ENCODE data around the gene GARIN3.

GARIN3 gene

DNA sequence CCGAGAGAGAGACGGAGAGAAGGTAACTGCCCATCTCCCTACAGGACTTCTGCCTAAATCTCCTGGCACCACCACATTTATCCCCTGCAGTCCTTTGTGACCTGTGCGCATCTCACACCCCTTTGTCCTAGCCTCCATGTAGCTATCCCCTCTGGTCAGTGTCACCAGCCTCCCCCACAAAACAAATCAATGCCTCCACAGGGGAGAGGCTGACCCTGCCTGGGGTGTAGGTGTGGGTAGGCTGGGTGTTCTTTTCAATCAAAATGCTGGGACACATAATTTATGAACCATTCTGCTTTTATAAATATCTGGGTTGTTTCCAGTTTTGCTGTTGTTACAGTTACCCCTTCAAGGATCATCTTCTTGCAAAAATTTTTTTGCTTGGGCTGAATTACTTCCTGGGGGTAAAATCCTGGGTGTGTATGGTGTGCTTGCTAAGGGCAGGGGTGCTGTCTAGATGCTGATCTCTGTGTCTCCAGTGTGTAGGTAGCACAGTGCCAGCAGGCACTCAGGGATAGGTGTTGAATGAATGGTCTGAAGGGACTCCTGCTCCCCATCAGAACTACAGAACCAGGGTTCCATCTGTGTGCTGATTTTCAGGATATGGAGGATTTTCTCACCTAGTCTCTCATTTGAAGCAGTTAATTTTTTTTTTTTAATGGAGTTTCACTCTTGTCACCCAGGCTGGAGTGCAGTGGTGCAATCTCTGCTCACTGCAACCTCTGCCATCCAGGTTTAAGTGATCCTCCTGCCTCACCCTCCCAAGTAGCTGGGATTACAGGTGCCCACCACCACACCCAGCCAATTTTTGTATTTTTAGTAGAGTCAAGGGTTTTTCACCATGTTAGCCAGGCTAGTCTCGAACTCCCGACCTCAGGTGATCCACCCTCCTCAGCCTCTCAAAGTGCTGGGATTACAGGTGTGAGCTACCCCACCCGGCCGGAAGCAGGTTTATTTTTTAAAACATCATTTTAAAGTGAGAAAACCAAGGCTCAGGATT, at the start of gene GARIN3:
Gene GARIN3, minus strand, starts transcription at position 51 of the 1,000 bp plus-strand sequence. CDS start 96 bp downstream, outside the sequence.
- in situ Hi-C loops (cut with HindIII; ENCODE audit: low sequenced_read_pairs): no loop called here

DNA sequence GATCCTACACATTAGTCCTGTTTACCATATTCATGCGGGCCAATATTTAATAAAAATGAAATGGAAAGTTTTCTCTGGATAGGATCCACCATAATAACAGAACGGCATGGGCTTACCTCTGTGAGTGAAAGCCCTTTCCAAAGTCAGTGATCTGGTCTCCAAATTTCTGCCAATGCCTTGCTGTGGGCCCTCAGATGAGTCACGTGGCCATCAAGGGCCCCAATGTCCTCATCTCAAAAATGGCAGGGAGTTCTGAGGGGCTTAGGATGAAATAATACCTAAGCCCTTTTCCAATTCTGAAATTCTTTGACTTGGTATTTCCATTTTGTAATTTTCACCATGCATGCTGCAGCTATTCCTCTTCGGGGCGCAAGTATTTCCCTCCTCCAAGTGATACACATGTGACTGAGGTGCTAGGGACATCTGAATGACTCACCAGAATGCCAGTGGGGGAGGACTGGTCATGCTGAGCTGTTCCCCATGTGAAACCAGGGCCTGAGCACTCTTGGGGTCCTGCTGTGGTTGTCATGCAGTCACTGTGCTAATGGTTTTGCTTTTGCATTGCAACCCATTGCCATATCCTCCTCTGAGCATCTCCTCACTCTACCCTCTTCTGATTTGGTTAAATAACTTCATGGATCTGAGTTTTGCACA, 49.6 kb upstream of the GARIN3 start:
- in situ Hi-C loops (cut with HindIII; ENCODE audit: low sequenced_read_pairs): loop anchor here (25.0 kb wide), 1 partner anchor 103 kb away; the partner anchor contains the start of gene HAVCR2

DNA sequence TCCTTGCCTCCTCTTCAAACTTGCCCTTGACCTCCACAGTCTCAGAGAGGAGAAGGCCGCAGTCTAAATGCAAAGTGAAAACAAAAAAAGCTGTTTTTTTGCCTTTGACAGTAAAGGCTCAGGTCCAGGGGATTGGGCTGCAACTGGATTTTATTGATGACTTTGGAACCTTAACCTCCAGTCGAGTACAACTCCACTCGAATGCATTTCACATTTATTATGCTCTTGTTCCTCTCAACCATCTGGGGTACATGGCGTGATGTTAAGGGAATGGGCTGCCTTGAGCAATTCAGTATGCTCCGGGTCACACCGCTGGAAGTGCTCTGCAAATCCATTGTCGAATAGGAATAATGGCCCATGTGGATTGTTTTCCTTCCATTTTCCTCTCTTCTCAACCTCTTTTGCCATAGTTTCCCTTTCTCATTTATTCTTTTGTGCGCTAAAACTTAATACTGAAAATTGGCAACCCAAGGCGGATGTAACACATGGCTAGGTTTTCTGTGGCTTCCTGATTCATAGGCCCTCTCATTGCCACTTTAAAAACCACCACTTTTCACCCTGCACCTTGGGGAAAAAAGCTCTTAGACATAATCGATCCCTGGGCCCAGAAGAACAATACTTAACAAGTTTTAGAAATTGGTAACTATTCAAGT, 48.9 kb upstream of the GARIN3 start:
- in situ Hi-C loops (cut with HindIII; ENCODE audit: low sequenced_read_pairs): loop anchor here (25.0 kb wide), 1 partner anchor 103 kb away; the partner anchor contains the start of gene HAVCR2

DNA sequence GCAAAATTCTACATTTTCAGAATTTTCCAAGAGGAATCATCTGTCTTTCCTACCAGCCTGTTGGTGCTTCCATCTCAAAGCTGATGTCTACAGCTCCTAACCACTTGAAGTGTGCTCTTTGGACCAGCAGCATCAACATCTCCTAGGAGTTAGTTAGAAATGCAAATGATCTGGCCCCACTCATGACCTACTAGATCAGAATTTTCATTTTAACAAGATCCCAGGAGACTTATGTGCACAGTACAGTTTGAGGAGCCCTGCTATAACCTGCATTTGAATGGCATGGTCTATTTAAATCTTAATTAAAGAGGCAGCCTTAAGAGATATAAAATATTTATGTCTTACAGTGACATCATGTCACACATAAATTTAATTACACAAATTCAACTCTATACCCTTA, 48.4 kb upstream of the GARIN3 start:
- in situ Hi-C loops (cut with HindIII; ENCODE audit: low sequenced_read_pairs): loop anchor here (25.0 kb wide), 1 partner anchor 102 kb away; the partner anchor contains the start of gene HAVCR2

DNA sequence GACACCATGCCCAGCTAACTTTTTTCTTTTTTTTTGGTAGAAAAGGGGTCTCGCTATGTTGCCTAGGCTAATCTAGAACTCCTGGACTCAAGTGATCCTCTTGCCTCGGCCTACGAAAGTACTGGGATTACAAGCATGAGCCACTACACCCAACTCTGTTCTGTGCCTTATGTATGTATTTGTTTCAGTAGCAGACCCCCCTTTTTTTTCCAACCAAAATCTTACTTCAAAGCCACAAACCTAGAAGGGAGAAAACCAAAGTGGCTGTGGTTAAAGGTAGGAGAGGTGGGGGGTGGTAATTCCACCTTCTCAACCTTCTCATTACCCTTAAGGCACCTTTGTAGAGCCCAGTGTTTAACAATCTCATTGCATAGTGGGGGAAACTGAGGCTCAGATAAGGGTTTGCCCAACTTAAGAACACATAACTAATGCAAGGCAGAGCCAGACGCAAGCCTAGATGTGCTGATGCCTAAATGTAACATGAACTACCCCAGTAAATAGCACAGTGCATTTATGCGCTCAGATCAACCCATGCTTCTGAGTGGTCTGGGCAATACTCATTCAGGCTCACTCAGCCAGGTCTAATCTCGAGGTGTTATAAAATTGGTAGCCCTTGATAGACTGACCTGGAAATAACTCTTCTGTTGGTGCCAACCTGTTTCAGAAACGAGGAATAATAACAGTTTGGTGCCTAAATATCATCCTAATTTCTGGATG, 47.6 kb upstream of the GARIN3 start:
- in situ Hi-C loops (cut with HindIII; ENCODE audit: low sequenced_read_pairs): loop anchor here (25.0 kb wide), 1 partner anchor 101 kb away; the partner anchor contains the start of gene HAVCR2

DNA sequence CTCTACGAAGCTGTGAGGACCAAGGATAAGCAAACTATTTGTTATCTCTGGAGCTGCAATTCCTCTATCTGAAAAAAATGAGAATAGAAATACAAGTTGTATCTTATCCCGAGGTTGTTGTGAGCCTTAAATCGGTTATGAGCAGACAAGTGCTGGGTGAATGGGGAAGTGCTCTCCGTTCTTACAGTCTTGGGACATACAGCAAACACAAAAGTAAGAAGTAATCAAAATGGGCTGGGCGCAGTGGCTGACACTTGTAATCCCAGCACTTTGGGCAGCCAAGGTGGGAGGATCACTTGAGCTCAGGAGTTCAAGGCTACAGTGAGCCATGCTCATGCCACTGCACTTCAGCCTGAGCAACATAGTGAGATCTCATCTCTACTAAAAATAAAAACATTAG, 46.2 kb upstream of the GARIN3 start:
- in situ Hi-C loops (cut with HindIII; ENCODE audit: low sequenced_read_pairs): loop anchor here (25.0 kb wide), 1 partner anchor 100 kb away; the partner anchor contains the start of gene HAVCR2

DNA sequence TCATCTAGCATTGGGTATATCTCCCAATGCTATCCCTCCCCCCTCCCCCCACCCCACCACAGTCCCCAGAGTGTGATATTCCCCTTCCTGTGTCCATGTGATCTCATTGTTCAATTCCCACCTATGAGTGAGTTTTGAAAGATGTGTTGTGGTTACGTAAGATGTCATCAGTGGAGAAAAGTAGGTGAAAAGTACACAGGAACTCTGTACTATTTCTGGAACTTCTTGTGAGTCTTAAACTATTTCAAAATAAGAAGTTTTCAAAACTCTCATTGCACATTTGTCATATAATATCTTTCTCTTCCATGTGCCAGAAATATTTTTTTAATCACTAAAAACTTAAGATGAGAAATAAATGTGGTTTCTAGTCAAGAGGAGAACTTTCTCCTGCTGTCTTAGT, 44.6 kb upstream of the GARIN3 start:
- in situ Hi-C loops (cut with HindIII; ENCODE audit: low sequenced_read_pairs): loop anchor here (25.0 kb wide), 1 partner anchor 98 kb away; the partner anchor contains the start of gene HAVCR2

DNA sequence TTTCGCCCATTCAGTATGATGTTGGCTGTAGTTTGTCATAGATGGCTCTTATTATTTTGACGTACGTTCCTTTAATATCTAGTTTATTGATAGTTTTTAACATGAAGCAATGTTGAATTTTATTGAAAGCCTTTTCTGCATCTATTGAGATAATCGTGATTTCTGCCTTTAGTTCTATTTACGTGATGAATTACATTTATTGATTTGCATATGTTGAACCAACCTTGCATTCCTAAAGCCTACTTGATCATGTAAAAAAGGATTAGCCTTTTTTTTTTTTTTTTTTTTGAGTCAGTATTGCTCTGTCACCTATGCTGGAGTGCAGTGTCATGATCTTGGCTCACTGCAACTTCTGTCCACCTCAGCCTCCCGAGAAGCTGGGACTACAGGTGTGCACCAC, 39.6 kb upstream of the GARIN3 start:
- in situ Hi-C loops (cut with HindIII; ENCODE audit: low sequenced_read_pairs): loop anchor here (25.0 kb wide), 1 partner anchor 93 kb away; the partner anchor contains the start of gene HAVCR2

DNA sequence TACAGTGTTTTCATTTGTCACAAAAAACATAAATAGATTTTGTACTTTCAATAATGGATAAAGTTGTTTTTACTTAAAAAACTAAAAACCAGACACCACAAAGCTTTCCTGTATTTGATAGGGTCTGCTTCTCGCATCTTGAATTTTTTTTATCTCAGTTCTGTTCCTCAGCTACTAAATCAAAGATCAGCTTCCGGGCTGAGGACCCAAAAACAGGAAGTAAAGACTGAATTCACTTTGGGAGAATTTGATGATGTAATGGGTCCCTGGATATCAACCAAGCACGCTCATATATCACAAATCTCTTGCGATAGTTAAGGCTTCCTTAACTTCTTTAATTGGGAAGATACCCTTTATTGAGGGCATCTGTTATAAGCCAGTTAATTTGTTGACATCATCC, 38.7 kb upstream of the GARIN3 start:
- in situ Hi-C loops (cut with HindIII; ENCODE audit: low sequenced_read_pairs): loop anchor here (25.0 kb wide), 1 partner anchor 92 kb away; the partner anchor contains the start of gene HAVCR2

DNA sequence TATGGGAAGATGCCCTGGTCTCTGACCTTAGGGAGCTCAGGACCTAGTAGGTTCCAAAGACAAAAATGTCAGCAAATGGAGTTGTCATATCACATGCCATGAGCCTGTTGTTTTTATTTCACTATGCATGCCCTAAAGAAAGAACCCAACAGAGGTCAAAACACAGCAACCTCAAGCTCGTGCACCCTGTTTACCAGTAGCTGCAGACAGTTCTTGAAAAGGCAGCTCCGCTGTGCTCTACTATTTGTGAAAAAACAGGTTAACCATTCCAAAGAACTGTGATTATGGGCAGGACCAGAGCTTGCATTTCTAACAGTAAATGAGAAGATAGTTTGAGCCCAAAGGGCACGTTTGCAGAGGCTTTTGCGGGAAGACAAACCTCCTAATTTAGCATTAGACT, 37.4 kb upstream of the GARIN3 start:
- in situ Hi-C loops (cut with HindIII; ENCODE audit: low sequenced_read_pairs): loop anchor here (25.0 kb wide), 1 partner anchor 91 kb away; the partner anchor contains the start of gene HAVCR2

DNA sequence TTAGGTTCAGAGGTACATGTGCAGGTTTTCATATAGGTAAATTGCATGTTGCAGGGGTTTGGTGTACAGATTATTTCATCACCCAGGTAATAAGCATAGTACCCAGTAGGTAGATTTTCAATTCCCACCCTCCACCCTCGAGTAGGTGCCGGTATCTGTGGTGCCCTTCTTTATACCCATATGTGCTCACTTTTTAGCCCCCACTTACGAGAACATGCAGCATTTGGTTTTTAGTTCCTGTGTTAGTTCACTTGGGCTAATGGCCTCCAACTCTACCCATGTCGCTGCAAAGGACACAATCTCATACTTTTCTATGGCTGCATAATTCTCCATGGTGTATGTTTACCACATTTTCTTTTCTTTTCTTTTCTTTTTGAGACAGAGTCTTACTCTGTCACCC, 35.8 kb upstream of the GARIN3 start:
- in situ Hi-C loops (cut with HindIII; ENCODE audit: low sequenced_read_pairs): loop anchor here (25.0 kb wide), 1 partner anchor 90 kb away; the partner anchor contains the start of gene HAVCR2

DNA sequence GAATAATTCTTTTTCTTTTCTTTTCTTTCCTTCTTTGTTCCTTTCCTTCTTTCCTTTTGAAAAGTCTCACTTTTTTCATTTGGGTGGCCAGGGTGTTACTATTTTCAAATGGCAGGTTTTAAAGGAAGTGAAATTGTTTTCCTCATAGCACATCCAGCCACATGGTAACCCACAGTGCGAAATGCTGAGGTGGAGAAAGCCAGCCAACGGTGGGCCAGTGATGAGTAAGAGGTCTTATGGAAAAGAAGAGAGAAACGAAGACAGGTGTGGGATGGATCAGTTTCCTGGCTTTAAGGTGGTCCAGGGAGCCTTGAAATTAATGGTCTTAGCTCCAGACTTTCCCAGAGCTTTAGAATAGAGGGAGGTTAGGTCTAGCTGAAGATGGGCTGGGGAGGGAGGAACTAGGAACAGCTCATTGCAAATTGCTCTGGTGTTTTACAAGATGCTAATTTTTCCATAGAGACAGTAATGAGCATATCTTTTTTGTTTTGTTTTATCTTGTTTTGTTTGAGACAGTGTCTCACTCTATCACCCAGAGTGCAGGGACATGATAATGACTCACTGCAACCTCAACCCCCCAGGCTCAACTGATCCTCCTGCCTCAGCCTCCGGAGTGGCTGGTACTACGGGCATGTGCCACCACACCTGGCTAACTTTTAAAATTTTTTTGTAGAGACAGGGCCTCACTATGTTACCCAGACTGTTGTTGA, 32.4 kb upstream of the GARIN3 start:
- in situ Hi-C loops (cut with HindIII; ENCODE audit: low sequenced_read_pairs): no loop called here

DNA sequence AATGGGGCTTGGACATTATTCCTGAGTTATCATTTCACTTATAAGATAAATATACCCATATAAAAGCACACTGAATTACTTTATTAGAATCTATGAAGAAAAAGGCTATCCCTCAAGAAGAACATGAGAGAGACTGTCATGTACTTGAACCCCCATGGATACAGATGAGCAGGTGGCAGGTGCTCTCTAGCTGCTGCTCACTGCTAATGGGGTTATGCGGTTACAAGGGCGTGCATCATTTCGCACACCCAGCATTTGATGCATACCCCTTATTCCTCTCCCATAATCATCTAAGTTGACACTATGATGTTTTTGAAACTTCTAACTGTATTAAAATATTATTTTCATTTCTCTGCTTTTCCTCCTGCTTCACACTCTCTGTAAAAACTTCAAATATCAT, 31.0 kb upstream of the GARIN3 start:
- in situ Hi-C loops (cut with HindIII; ENCODE audit: low sequenced_read_pairs): no loop called here

DNA sequence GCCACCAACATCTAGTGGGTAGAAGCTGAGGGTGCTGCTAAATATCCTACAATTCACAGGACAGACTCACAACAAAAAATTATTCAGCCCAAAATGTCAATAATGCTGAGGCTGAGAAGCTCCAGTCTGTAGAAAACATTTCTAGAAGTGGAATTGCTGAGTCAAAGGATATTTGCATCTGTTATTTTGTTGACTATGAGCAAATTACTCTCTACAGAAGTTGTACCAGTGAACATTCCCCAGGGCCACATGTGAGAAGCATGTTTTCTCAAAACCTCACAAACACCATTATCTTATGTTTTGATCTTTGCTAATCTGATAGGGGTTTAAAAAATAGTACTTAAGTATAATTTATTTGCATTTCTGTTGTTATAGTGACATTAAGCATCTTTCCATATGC, 30.0 kb upstream of the GARIN3 start:
- in situ Hi-C loops (cut with HindIII; ENCODE audit: low sequenced_read_pairs): no loop called here

DNA sequence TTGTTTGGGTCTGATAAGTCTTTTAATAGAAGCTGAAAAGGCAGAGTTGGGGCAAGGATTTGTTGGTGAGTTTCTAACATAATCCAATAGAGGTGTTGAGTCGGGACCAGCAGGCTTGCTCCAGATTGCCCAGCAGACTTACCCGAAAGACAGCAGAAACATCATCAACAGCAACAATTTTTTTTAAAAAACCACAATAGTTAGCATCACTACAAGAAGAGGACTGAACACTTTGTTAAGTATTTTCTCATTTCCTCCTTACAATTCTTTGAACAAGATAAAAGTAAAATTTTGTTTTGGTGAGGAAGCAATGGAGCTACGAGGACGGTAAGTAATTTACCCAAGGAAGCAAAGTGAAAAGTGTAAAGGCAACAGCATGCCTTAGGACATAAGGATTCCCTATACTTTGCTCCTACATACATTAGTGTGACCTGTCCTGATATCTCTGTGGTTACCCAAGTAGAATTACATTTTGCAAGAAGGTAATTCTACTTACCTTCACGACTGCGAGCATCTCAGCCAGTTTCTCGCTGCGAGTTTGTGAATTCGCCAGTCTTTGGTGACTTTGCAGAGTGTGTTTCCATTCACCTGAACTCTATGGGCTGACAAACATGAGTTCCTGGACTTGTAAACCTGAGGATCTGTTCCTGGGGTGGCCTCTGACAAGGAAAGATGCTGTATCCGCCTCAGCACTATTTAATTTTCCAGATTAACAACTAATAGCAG, 27.8 kb upstream of the GARIN3 start:
- in situ Hi-C loops (cut with HindIII; ENCODE audit: low sequenced_read_pairs): no loop called here

DNA sequence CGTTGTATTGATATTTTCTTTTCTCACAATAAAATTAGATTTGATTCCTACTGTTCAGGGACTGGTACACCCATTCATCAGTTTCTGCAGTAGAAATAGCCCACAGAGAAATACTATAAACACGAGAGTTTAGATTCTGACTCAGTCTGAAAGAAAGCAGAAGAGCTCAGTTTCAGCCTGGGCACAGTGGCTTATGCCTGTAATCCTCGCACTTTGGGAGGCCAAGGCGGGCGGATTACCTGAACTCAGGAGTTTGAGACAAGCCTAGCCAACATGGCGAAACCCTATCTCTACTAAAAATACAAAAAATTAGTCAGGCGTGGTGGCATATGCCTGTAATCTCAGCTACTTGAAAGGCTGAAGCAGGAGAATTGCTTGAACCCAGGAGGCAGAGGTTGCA, 23.2 kb upstream of the GARIN3 start:
- in situ Hi-C loops (cut with HindIII; ENCODE audit: low sequenced_read_pairs): no loop called here

DNA sequence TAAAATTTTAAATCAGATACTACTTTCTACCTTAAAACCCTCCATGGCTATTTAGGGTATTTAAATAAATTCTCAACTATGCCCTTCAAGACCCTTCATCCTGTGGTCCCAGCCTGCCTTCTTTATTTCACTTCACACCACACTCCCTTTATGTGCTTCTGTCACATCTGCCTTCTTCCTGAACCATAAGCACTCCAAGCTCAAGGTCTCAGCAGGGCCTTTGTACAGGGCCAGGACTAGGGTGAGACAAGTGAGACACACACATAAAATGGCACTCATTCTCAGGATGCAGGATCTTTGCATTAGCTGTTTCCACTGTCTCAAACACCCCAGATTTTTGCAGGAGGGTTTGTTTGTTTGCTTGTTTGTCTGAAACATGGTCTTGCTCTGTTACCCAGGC, 22.2 kb upstream of the GARIN3 start:
- in situ Hi-C loops (cut with HindIII; ENCODE audit: low sequenced_read_pairs): no loop called here

DNA sequence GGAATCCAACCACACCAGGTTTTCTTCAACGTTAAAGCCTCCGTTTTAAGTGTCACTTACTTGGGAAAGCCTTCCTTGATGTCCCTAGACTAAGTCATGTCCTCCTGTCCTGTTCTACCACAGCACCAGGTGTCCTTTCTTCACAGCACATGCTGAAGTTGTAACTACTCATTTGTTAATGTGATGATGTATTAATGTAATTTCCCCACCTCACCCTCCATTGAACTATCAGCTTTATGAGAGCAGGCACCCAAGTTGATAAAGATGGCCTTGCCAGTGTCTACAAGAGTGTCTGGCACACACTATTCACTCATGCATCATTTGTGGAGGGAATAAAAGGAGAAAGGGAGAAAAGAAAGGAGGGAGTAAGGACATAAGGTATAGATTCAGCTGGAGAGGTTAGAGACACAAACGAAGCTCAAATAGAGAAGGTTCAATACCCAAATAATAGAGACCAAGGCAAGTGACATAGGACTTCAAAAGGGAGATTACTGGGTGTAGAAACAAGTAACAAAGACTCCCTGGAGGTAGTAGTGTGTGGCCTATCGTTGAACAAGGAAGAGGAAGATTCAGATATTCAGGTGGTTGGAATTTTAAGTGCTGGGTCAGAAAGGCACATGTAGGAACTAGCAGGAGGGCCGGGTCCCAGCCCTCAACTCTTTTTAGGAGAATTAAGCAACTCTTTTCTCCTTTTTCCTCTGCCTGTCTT, 21.1 kb upstream of the GARIN3 start:
- in situ Hi-C loops (cut with HindIII; ENCODE audit: low sequenced_read_pairs): no loop called here
